ENCODE data around the gene ACP6. TPM values are rescaled to one million over a fixed set of nuclear protein-coding genes. Genes with fewer than 3 reads are reported as not detected.

The ACP6 gene
- polyA plus RNA-seq, 3 donors, result 2.0 to 4.1 (median 2.1) TPM

DNA sequence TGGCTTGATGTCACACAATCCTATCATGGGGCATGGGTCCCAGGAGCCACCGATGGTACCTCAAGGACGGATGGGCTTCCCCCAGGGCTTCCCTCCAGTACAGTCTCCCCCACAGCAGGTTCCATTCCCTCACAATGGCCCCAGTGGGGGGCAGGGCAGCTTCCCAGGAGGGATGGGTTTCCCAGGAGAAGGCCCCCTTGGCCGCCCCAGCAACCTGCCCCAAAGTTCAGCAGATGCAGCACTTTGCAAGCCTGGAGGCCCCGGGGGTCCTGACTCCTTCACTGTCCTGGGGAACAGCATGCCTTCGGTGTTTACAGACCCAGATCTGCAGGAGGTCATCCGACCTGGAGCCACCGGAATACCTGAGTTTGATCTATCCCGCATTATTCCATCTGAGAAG is 46.3 kb downstream of the ACP6 start:
- Mint-ChIP-seq H3K4me3 (no peak overlapping the region), H3K27ac (no peak overlapping the region), H3K27me3 (ENCODE audit: low read depth in 3 of 3) (peaks cover 3 to 5% (median 4%) of the 10 kb centered on the region in 3 donors), H3K36me3 (peaks cover 3 to 4% of the 10 kb centered on the region in 2 donors), H3K9me3 (no peaks in the 10 kb centered on the region), H3K4me1 (peaks cover 20% of the 10 kb centered on the region)
- Histone ChIP-seq H3K4me2 (replicated peaks; ENCODE audit: extremely low read depth, low read length, poor library complexity, severe bottlenecking) (no peak overlapping the region), H3K4me3 (replicated peaks in 1 of 3; ENCODE audit: low read depth in 2 of 3, low read length in 3 of 3) (no peak overlapping the region), H2AFZ (ENCODE audit: insufficient read depth, low read depth, low read length, poor library complexity, severe bottlenecking) (no peak overlapping the region), H3K27ac (ENCODE audit: low read depth in 1 of 2, low read length in 2 of 2) (no peak overlapping the region), H3K4me1 (ENCODE audit: control insufficient read depth in 1 of 2, insufficient read depth in 2 of 2, low read length in 2 of 2) (peaks cover 26 to 27% of the 10 kb centered on the region in 2 donors), H3K36me3 (replicated peaks in 1 of 2; ENCODE audit: control insufficient read depth in 1 of 2, insufficient read depth in 2 of 2, low read length in 2 of 2) (peaks cover 0 to 2% of the 10 kb centered on the region in 2 donors), H3K79me2 (ENCODE audit: insufficient read depth, low read length) (no peaks in the 10 kb centered on the region), H3K27me3 (ENCODE audit: control insufficient read depth in 2 of 2, insufficient read depth in 2 of 2, low read length in 2 of 2) (no peaks in the 10 kb centered on the region), H3K9me3 (replicated peaks in 1 of 2; ENCODE audit: control insufficient read depth in 1 of 2, insufficient read depth in 1 of 2, low read length in 2 of 2) (no peaks in the 10 kb centered on the region), H4K20me1 (ENCODE audit: insufficient read depth, low read length) (no peaks in the 10 kb centered on the region), H3K9ac (ENCODE audit: insufficient read depth, low read length, poor library complexity, severe bottlenecking) (no peak overlapping the region)
- intact Hi-C loops (cut with micrococcal nuclease), result loop anchor here in 1 of 2 donors (10.0 kb wide), 1 partner anchor 349 kb away; no protein-coding TSS in a partner anchor
- 97% methylated on average over 7 of the region's 8 CpGs for WGBS (ENCODE audit: insufficient coverage)
- TF ChIP-seq, protein P1, sequence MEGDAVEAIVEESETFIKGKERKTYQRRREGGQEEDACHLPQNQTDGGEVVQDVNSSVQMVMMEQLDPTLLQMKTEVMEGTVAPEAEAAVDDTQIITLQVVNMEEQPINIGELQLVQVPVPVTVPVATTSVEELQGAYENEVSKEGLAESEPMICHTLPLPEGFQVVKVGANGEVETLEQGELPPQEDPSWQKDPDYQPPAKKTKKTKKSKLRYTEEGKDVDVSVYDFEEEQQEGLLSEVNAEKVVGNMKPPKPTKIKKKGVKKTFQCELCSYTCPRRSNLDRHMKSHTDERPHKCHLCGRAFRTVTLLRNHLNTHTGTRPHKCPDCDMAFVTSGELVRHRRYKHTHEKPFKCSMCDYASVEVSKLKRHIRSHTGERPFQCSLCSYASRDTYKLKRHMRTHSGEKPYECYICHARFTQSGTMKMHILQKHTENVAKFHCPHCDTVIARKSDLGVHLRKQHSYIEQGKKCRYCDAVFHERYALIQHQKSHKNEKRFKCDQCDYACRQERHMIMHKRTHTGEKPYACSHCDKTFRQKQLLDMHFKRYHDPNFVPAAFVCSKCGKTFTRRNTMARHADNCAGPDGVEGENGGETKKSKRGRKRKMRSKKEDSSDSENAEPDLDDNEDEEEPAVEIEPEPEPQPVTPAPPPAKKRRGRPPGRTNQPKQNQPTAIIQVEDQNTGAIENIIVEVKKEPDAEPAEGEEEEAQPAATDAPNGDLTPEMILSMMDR (IDR thresholded peaks at IDR 0.05), result no peak
- DNase-seq, result no peak

GRCh38 chr1:147622731-147623130 is 47.6 kb downstream of the ACP6 start:
- intact Hi-C loops (cut with micrococcal nuclease), result loop anchor here in 1 of 2 donors (10.0 kb wide), 1 partner anchor 348 kb away; no protein-coding TSS in a partner anchor
- Mint-ChIP-seq H3K36me3 (peaks cover 5 to 8% of the 10 kb centered on the region in 2 donors), H3K27ac (peak overlapping the region in 1 of 7 donors; percentile 9), H3K4me3 (no peak overlapping the region), H3K27me3 (ENCODE audit: low read depth in 3 of 3) (peaks cover 3 to 5% (median 4%) of the 10 kb centered on the region in 3 donors), H3K4me1 (peaks cover 12% of the 10 kb centered on the region), H3K9me3 (no peaks in the 10 kb centered on the region)
- no peak for DNase-seq
- no peaks in the 10 kb centered on the region for H3K27me3 ChIP-seq (ENCODE audit: control insufficient read depth in 2 of 2, insufficient read depth in 2 of 2, low read length in 2 of 2)
- no peak overlapping the region for H3K27ac ChIP-seq (ENCODE audit: low read depth in 1 of 2, low read length in 2 of 2)
- H3K9ac ChIP-seq (ENCODE audit: insufficient read depth, low read length, poor library complexity, severe bottlenecking), result no peak overlapping the region
- no peak overlapping the region for H3K4me3 ChIP-seq (replicated peaks in 1 of 3; ENCODE audit: low read depth in 2 of 3, low read length in 3 of 3)
- H2AFZ ChIP-seq (ENCODE audit: insufficient read depth, low read depth, low read length, poor library complexity, severe bottlenecking), result no peak overlapping the region
- H3K36me3 ChIP-seq (replicated peaks in 1 of 2; ENCODE audit: control insufficient read depth in 1 of 2, insufficient read depth in 2 of 2, low read length in 2 of 2), result peaks cover 0 to 6% of the 10 kb centered on the region in 2 donors
- H3K4me2 ChIP-seq (replicated peaks; ENCODE audit: extremely low read depth, low read length, poor library complexity, severe bottlenecking), result no peak overlapping the region
- H3K4me1 ChIP-seq (ENCODE audit: control insufficient read depth in 1 of 2, insufficient read depth in 2 of 2, low read length in 2 of 2), result peaks cover 13 to 15% of the 10 kb centered on the region in 2 donors
- no peaks in the 10 kb centered on the region for H3K79me2 ChIP-seq (ENCODE audit: insufficient read depth, low read length)
- no CpG with 5 or more reads among the region's 2 CpGs for WGBS (ENCODE audit: insufficient coverage)
- TF ChIP-seq, protein P1 (IDR thresholded peaks at IDR 0.05), result no peak
- no peaks in the 10 kb centered on the region for H3K9me3 ChIP-seq (replicated peaks in 1 of 2; ENCODE audit: control insufficient read depth in 1 of 2, insufficient read depth in 1 of 2, low read length in 2 of 2)
- H4K20me1 ChIP-seq (ENCODE audit: insufficient read depth, low read length), result no peaks in the 10 kb centered on the region
